ENCODE data around the gene HEPACAM. TPM values are rescaled to one million over a fixed set of nuclear protein-coding genes. Genes with fewer than 3 reads are reported as not detected.

Gene HEPACAM
- total RNA-seq, 1 donor from 2014 or later, result not detected

- ATAC-seq, result no peak
- DNase-seq, result no peak
- intact Hi-C loops (cut with DNase I), result no loop called here
- Histone ChIP-seq H3K36me3 (no peaks in the 10 kb centered on the region), H3K27me3 (ENCODE audit: low read depth) (peaks cover 4% of the 10 kb centered on the region), H3K4me3 (no peak overlapping the region), H3K27ac (no peak overlapping the region), H3K9me3 (peaks cover 5% of the 10 kb centered on the region), H3K4me1 (peaks cover 2% of the 10 kb centered on the region)
- TF ChIP-seq, protein P1, sequence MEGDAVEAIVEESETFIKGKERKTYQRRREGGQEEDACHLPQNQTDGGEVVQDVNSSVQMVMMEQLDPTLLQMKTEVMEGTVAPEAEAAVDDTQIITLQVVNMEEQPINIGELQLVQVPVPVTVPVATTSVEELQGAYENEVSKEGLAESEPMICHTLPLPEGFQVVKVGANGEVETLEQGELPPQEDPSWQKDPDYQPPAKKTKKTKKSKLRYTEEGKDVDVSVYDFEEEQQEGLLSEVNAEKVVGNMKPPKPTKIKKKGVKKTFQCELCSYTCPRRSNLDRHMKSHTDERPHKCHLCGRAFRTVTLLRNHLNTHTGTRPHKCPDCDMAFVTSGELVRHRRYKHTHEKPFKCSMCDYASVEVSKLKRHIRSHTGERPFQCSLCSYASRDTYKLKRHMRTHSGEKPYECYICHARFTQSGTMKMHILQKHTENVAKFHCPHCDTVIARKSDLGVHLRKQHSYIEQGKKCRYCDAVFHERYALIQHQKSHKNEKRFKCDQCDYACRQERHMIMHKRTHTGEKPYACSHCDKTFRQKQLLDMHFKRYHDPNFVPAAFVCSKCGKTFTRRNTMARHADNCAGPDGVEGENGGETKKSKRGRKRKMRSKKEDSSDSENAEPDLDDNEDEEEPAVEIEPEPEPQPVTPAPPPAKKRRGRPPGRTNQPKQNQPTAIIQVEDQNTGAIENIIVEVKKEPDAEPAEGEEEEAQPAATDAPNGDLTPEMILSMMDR (IDR thresholded peaks at IDR 0.05), result no peak
These were observed 19.5 kb downstream of the HEPACAM start for GRCh38 chr11:124916370-124916710.

GRCh38 chr11:124915541-124916369, 20.1 kb downstream of the HEPACAM start:
- TF ChIP-seq, protein P1 (IDR thresholded peaks at IDR 0.05), result no peak
- Histone ChIP-seq H3K27me3 (ENCODE audit: low read depth) (no peaks in the 10 kb centered on the region), H3K27ac (no peak overlapping the region), H3K4me1 (no peaks in the 10 kb centered on the region), H3K36me3 (no peaks in the 10 kb centered on the region), H3K9me3 (peaks cover 5% of the 10 kb centered on the region), H3K4me3 (no peak overlapping the region)
- DNase-seq (no peak), ATAC-seq (no peak)
- intact Hi-C loops (cut with DNase I), result no loop called here

DNA sequence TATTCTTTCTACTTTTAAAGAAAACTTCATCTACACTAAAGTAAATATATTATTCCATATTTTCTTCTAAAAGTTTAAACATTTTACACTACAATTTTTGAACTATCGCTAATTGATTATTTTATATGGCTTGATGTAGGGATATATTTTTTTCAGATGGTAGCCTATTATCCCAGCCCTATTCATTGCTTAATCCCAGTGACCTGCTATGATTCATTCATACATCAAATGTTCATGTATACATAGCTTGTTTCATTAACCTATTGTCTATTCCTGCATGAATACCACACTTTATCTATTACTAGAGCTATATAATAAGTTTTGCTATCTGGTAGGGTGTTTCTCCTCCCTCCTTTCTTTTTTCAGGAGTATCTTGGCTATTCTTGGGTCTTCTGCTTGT, 33.2 kb downstream of the HEPACAM start:
- no peaks in the 10 kb centered on the region for H3K36me3 ChIP-seq
- ATAC-seq, result no peak
- H3K27me3 ChIP-seq (ENCODE audit: low read depth), result no peaks in the 10 kb centered on the region
- DNase-seq, result no peak
- TF ChIP-seq, protein P1 (IDR thresholded peaks at IDR 0.05), result no peak
- intact Hi-C loops (cut with DNase I), result no loop called here
- H3K27ac ChIP-seq, result no peak overlapping the region
- no peak overlapping the region for H3K4me3 ChIP-seq
- H3K9me3 ChIP-seq, result no peaks in the 10 kb centered on the region
- H3K4me1 ChIP-seq, result peaks cover 22% of the 10 kb centered on the region

DNA sequence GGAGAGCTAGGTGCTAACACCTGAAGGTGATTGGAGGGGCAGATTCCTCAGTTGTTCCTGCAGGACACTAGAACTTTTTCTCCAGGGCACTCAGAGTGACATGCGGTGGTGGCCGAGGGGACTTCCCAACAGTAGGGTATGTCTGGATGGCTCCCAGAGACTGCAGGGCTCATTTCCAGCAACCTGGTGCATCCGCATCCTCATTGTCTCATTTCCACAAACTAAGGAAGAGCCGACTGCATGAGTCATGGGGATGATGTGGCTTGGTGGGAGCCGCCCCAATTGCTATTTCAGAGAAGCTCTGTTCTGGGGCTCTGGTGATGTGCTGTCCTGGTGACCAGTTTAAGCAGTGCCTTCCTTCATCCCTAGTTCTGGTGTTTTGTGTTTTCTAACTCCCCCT, 35.4 kb downstream of the HEPACAM start:
- H3K27ac ChIP-seq, result peak overlapping the region; percentile 85
- intact Hi-C loops (cut with DNase I), result no loop called here
- DNase-seq (no peak), ATAC-seq (peak; percentile 7 to 37)
- peaks cover 22% of the 10 kb centered on the region for H3K4me1 ChIP-seq
- TF ChIP-seq, protein P1 (IDR thresholded peaks at IDR 0.05), result no peak
- H3K4me3 ChIP-seq, result no peak overlapping the region
- H3K9me3 ChIP-seq, result no peaks in the 10 kb centered on the region
- H3K36me3 ChIP-seq, result no peaks in the 10 kb centered on the region
- H3K27me3 ChIP-seq (ENCODE audit: low read depth), result no peaks in the 10 kb centered on the region

- intact Hi-C loops (cut with DNase I), result no loop called here
- no peaks in the 10 kb centered on the region for H3K36me3 ChIP-seq
- no peak for ATAC-seq
- H3K27ac ChIP-seq, result peak overlapping the region; percentile 85
- no peak overlapping the region for H3K4me3 ChIP-seq
- H3K27me3 ChIP-seq (ENCODE audit: low read depth), result no peaks in the 10 kb centered on the region
- peaks cover 32% of the 10 kb centered on the region for H3K4me1 ChIP-seq
- no peaks in the 10 kb centered on the region for H3K9me3 ChIP-seq
- TF ChIP-seq, protein P1 (IDR thresholded peaks at IDR 0.05), result no peak
- DNase-seq, result no peak
These were observed 36.3 kb downstream of the HEPACAM start for GRCh38 chr11:124899383-124900145.
